DMS 273 treated with DMSO at 0.1 percent for 48 hours (cell line): ENCODE data around the gene JAGN1.
"Not testable (repeated sequence)": the region's sequence is repeated elsewhere in the genome, so short reads cannot be mapped to it uniquely, and the experiment has no call there.

Experiments
- DNase-seq: peaks from one replicate; lab custom pipeline; 2025; lab: John Stamatoyannopoulos, UW

The JAGN1 gene

GRCh38 chr3:9898467-9899241, 8.2 kb downstream of the JAGN1 start:
- no peak for DNase-seq

DNA sequence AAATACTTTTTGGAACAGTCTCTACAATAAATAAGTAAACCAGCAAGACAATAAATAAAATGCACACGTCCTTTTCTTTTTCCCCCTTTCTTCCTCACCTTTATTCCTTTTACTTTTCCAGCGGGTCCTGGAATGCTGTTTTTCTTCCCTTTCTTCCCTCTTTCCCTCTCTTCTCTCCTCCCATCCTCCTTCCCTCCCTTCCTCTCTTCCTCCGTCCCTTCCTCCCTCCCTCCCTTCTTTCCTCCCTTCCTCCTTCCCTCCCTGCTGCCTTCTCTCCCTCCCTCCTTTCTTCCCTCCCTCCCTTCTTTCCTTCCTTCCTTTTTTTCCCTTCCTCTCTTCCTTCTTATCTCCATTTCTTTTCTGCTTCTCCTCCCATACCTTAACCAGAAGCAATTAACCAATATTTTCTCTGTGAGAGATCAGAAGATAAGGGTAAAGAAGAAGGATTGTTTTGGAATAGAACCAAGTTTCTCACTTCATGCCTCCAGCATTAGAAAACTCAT, 8.9 kb downstream of the JAGN1 start:
- DNase-seq: no peak

GRCh38 chr3:9900965-9901415, 10.6 kb downstream of the JAGN1 start:
- not testable (repeated sequence) for DNase-seq

- DNase-seq: no peak
Measured at GRCh38 chr3:9901967-9902366, 11.6 kb downstream of the JAGN1 start.

GRCh38 chr3:9902372-9903237, 12.2 kb downstream of the JAGN1 start, which contains the start of gene IL17RE:
Gene IL17RE (plus strand): TSS chr3:9902848. CDS start chr3:9902933, 85 bp downstream.
- DNase-seq: no peak

DNA sequence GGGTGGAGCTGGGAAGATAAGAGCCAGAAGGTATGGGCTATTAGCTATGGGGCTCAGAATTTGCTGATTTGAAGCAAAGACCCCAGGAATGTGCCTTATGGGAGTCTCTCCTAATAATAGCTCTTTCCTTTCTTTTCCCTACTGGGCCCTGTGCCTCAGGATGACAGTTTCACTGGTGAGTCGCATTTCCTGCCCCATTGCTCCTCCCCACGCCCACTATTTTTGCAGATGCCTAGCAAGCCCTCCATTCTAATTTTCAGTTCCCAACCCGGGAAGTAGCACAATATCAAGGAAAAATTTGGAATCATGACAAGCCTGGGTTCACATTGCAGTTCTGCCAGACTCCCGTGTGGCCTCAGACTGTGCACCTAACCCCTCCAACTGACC, 12.8 kb downstream of the JAGN1 start:
- DNase-seq: no peak

GRCh38 chr3:9903904-9904303, 13.5 kb downstream of the JAGN1 start:
- DNase-seq: no peak

GRCh38 chr3:9906480-9906879, 16.1 kb downstream of the JAGN1 start:
- DNase-seq: no peak

DNA sequence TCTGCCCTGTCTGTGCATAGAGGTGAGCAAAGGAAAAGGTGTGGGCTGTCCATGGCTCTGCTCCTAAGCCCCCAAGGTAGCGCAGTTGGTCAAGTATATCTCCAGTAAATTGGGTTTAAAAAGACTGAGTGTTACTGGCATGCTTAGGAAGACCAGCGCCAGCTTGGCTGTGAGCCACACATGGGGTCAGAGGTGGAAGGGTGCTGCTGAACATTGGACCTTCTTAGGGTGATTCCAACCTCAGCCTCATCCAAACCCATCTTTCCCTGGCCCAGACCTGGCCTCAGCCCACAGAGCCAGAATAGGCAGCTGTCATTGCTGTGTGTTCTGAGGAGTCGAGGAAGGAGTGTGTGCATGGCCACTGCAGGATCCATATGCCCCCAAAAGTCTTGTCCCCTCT, 17.9 kb downstream of the JAGN1 start:
- no peak for DNase-seq

GRCh38 chr3:9909221-9910013, 19.0 kb downstream of the JAGN1 start:
- DNase-seq: no peak

DNA sequence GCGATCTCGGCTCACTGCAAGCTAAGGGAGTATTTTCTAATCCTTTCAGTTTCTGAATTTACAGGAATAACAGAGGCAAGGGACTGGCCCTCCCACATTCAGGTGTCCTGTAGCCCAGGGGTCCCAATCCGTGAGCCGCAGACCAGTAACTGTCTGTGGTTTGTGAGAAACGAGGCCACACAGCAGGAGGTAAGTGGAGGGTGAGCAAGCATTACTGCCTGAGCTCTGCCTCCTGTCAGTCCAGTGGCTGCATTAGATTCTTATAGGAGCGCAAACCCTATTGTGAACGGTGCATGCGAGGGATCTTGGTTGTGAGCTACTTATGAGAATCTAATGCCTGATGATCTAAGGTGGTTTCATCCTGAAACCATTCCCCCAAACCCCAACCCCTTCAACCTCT, 21.5 kb downstream of the JAGN1 start:
- DNase-seq: no peak

DNA sequence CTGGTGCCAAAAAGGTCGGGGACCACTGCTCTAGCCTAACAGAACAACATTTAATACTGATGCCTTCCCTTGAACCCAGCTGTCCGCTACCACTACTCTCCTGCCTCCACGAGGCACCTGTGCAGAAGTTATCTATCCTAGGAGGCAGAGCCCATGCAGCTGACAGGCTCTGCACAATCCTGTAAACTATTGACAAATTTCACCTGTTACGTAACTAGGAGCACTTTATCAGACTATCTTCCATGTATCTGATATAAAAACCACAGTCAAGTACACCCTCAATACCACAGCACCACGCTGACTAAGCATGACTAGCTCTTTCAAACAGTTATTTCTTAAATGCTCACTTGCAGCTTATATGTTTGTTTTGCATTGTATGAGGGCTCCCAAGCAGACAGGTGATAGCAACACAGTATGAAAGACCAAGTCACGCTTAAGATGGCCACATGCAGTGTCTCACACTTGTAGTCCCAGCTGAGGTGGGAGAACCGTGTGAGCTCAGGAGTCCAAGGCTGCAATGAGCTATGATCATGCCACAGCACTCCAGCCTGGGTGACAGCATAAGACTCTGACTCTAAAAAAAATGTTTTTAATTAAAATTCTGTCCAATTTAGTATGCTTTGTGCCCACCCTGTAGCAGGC, 22.0 kb downstream of the JAGN1 start:
- no peak for DNase-seq

DNA sequence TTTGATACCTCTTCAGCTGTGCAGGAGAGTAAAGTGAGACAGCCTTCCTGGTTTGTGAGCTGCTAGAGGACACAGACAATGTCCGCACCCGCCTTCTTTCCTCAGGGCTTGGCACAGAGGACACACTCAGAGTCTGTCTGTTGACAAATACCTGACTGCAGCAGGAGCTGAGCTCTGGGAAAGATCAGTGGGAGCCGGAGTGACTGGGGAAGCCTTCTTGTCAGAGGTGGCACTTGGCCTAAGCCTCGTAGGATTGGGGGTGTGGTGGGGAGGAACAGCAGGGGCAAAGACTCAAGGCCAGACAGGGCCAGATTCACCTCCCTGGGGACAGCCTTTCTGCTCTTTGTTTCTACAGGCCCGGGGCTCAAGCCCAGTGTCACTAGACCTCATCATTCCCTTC, 23.2 kb downstream of the JAGN1 start:
- DNase-seq: no peak

- DNase-seq: no peak
Measured at GRCh38 chr3:9914011-9914410, 23.6 kb downstream of the JAGN1 start.

GRCh38 chr3:9914559-9915253, 24.3 kb downstream of the JAGN1 start:
- DNase-seq: no peak

DNA sequence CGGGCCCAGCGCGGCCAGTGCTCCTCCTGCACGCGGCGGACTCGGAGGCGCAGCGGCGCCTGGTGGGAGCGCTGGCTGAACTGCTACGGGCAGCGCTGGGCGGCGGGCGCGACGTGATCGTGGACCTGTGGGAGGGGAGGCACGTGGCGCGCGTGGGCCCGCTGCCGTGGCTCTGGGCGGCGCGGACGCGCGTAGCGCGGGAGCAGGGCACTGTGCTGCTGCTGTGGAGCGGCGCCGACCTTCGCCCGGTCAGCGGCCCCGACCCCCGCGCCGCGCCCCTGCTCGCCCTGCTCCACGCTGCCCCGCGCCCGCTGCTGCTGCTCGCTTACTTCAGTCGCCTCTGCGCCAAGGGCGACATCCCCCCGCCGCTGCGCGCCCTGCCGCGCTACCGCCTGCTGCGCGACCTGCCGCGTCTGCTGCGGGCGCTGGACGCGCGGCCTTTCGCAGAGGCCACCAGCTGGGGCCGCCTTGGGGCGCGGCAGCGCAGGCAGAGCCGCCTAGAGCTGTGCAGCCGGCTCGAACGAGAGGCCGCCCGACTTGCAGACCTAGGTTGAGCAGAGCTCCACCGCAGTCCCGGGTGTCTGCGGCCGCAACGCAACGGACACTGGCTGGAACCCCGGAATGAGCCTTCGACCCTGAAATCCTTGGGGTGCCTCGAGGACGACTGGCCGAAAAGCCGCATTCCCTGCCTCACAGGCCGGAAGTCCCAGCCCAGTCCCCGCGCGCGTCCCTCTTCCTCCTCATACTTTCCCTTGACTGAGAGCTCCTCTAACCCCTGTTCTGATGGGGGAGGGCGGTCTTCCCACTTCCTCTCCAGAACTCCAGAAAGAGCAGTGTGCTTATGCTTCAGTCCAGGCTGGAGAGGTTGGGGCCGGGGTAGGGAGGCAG, 25.1 kb downstream of the JAGN1 start:
- DNase-seq: no peak

DNA sequence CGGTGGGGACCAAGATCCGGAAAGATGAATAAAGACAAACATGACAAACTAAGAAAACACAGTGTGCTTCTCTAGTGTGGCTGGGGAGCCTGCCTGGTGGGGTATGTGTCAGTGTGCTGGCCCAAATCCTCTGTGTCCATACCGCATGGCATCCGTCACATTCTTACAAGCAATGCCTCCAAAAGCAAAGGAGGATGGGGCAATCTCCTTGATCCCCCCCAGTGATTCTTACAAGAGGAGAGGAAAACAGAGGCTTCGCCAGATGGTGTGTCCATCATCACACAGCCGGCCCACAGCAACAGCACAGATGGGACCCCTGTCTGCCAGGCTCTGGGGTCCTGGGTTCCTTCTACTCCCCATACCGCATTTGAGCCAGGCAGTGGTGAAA, 25.9 kb downstream of the JAGN1 start:
- DNase-seq: peak; percentile 71

DNA sequence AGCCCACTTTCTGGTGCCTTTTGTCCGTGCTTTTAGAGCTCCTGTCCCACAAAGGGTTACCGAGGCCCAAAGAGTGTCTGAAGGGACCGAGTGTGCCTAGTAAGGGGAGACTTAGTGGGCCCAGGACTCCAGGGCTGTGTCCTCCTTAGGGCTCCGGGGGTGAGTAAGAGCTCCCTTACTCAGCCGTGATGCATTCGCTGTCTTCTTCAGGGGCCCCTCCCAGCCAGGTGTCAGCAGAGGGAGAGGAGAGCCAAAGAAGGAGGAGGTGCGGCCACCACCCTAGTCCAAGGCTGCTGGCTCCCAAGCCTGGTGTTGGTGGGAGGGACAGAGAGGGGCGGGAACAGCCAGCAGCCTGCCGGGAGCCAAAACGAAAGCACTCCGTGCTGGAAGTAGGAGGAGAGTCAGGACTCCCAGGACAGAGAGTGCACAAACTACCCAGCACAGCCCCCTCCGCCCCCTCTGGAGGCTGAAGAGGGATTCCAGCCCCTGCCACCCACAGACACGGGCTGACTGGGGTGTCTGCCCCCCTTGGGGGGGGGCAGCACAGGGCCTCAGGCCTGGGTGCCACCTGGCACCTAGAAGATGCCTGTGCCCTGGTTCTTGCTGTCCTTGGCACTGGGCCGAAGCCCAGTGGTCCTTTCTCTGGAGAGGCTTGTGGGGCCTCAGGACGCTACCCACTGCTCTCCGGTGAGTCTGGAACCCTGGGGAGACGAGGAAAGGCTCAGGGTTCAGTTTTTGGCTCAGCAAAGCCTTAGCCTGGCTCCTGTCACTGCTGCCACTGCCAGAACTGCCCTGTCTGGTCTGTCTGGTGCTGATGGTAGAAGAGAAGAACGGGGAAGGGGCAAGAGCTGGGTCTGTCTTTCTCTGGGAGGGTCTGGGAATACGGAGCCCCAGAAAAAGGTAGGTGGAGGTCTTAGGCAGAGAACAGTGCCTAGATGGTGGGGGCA, 26.6 kb downstream of the JAGN1 start, which contains the start of gene IL17RC:
Gene IL17RC (plus strand): TSS at position 365 of the 947 bp plus-strand sequence. CDS start 218 bp downstream, at position 583.
- peak; percentile 89 for DNase-seq

DNA sequence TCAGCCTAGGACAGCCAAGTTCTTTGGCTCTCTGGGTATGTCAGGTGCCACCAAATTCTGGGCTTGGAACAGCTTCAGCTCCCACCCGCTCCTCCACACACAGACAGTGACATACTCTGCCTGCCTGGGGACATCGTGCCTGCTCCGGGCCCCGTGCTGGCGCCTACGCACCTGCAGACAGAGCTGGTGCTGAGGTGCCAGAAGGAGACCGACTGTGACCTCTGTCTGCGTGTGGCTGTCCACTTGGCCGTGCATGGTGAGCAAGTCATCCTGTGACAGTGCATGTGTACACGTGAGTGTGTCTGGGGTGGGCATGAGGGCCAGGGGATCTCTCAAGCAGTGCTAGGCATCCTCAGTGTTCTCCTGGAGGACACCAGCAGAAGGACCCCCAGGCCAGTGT, 27.4 kb downstream of the JAGN1 start:
- no peak for DNase-seq
